ENCODE measurements around the gene CEP78. TPM values are rescaled to one million over a fixed set of nuclear protein-coding genes. Genes with fewer than 3 reads are reported as not detected.
"Not testable (repeated sequence)": the region's sequence is repeated elsewhere in the genome, so short reads cannot be mapped to it uniquely, and the experiment has no call there.

CEP78 gene
- total RNA-seq, 1 donor from 2014 or later: 12.1 TPM

DNA sequence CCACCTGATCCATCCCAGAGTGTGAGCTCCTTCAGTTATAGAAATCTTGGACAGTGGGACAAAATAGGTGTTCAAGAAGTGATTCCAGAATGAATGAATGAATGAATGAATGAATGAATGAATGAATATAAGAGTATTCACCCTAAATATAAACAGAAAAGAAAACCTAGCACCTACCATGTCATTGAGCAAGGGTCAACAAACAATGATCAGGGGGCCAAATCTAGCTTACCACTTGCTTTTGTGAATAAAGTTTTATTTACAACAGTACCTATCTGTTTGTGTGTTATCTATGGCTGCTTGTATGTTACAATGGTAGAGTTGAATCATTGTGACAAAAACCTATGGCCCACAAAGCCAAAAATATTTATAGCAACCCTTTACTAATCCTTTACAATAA is 43.9 kb upstream of the CEP78 start:
- Histone ChIP-seq H3K4me3 (no peak overlapping the region), H3K4me1 (no peaks in the 10 kb centered on the region), H3K9me3 (no peaks in the 10 kb centered on the region), H3K27me3 (no peaks in the 10 kb centered on the region), H3K36me3 (no peaks in the 10 kb centered on the region), H3K27ac (no peak overlapping the region)
- intact Hi-C loops (cut with DNase I): no loop called here
- TF ChIP-seq, protein P1, sequence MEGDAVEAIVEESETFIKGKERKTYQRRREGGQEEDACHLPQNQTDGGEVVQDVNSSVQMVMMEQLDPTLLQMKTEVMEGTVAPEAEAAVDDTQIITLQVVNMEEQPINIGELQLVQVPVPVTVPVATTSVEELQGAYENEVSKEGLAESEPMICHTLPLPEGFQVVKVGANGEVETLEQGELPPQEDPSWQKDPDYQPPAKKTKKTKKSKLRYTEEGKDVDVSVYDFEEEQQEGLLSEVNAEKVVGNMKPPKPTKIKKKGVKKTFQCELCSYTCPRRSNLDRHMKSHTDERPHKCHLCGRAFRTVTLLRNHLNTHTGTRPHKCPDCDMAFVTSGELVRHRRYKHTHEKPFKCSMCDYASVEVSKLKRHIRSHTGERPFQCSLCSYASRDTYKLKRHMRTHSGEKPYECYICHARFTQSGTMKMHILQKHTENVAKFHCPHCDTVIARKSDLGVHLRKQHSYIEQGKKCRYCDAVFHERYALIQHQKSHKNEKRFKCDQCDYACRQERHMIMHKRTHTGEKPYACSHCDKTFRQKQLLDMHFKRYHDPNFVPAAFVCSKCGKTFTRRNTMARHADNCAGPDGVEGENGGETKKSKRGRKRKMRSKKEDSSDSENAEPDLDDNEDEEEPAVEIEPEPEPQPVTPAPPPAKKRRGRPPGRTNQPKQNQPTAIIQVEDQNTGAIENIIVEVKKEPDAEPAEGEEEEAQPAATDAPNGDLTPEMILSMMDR (IDR thresholded peaks at IDR 0.05): no peak
- DNase-seq (no peak), ATAC-seq (no peak)

DNA sequence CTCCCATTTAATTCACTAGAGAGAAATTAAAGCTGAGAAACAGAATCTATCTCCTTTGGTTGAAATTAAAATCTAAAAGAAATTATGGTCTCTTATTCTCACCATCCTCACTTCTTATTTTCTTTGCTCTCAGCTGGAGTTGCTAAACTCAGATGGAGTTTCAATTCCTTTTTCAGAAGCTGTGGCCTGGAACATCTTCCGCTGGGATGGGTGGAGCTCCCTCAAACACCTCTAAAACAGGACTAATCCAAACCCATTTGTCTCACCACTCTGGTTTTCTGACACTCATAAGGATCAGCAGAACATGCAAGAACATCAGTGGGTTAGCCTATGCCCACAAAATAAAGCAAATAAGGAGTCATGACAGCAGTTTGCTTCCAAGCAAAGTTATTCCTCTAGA is 39.6 kb upstream of the CEP78 start:
- Histone ChIP-seq H3K27me3 (no peaks in the 10 kb centered on the region), H3K27ac (no peak overlapping the region), H3K4me3 (no peak overlapping the region), H3K4me1 (no peaks in the 10 kb centered on the region), H3K9me3 (no peaks in the 10 kb centered on the region), H3K36me3 (no peaks in the 10 kb centered on the region)
- TF ChIP-seq, protein P1 (IDR thresholded peaks at IDR 0.05): no peak
- DNase-seq: no peak
- intact Hi-C loops (cut with DNase I): no loop called here
- ATAC-seq: peak; percentile 66

DNA sequence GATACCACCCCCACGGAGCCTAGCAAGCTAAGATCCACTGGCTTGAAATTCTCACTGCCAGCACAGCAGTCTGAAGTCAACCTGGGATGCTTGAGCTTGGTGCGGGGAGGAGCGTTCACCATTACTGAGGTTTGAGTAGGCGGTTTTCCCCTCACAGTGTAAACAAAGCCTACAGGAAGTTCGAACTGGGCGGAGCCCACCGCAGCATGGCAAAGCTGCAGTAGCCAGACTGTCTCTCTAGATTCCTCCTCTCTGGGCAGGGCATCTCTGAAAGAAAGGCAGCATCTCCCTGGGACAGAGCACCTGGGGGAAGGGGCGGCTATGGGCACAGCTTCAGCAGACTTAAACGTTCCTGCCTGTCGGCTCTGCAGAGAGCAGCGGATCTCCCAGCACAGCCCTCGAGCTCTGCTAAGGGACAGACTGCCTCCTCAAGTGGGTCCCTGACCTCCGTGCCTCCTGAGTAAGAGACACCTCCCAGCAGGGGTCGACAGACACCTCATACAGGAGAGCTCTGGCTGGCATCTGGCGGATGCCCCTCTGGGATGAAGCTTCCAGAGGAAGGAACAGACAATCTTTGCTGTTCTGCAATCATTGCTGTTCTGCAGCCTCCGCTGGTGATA is 34.6 kb upstream of the CEP78 start:
- peak; percentile 32 for ATAC-seq
- H3K4me1 ChIP-seq; H3K9me3 ChIP-seq; intact Hi-C loops (cut with DNase I); H3K27ac ChIP-seq; H3K36me3 ChIP-seq; H3K4me3 ChIP-seq; H3K27me3 ChIP-seq; DNase-seq: not testable (repeated sequence)

- Histone ChIP-seq H3K4me1 (no peaks in the 10 kb centered on the region), H3K36me3 (no peaks in the 10 kb centered on the region), H3K27ac (no peak overlapping the region), H3K27me3 (no peaks in the 10 kb centered on the region), H3K4me3 (no peak overlapping the region), H3K9me3 (no peaks in the 10 kb centered on the region)
- ATAC-seq: no peak
- DNase-seq: no peak
- TF ChIP-seq, protein P1 (IDR thresholded peaks at IDR 0.05): no peak
- intact Hi-C loops (cut with DNase I): no loop called here
Measured at GRCh38 chr9:78207319-78207718, 28.6 kb upstream of the CEP78 start.

- ATAC-seq: no peak
- TF ChIP-seq, protein P1 (IDR thresholded peaks at IDR 0.05): no peak
- intact Hi-C loops (cut with DNase I): no loop called here
Measured at GRCh38 chr9:78207901-78208300, 28.0 kb upstream of the CEP78 start.

DNA sequence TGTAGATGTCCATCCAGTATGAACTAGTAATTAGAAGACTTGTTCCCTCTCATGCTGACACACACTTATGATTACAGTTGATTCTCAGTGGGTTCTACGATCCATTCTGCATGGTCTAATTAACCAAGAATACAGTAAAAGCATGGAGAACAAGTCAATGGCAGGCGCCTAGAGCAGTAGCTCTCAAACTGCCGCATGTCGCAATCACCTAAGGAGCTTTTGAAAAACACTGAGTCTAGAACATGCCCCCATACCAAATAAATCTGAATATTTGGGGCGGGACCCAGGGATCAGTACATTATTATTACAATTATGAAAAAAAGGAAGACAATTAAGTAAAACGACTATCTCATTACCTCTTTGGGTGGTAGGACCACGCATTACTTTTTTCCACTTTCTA is 26.7 kb upstream of the CEP78 start:
- intact Hi-C loops (cut with DNase I): no loop called here
- TF ChIP-seq, protein P1 (IDR thresholded peaks at IDR 0.05): no peak
- peaks cover 9% of the 10 kb centered on the region for H3K4me1 ChIP-seq

More at GRCh38 chr9:78207901-78208300, 28.0 kb upstream of the CEP78 start:
- H3K4me3 ChIP-seq: no peak overlapping the region
- DNase-seq: no peak
- H3K4me1 ChIP-seq: no peaks in the 10 kb centered on the region
- no peak overlapping the region for H3K27ac ChIP-seq
- H3K36me3 ChIP-seq: no peaks in the 10 kb centered on the region
- no peaks in the 10 kb centered on the region for H3K9me3 ChIP-seq
- no peaks in the 10 kb centered on the region for H3K27me3 ChIP-seq

More for the DNA sequence above, 26.7 kb upstream of the CEP78 start:
- Histone ChIP-seq H3K27me3 (no peaks in the 10 kb centered on the region), H3K27ac (no peak overlapping the region), H3K4me3 (no peak overlapping the region), H3K9me3 (no peaks in the 10 kb centered on the region), H3K36me3 (no peaks in the 10 kb centered on the region)
- ATAC-seq (no peak), DNase-seq (no peak)

Measured in upper lobe of right lung (tissue), 1 donor.